SU-DHL-6 (cell line): Measurements from ENCODE around the gene CBFB.

Source experiments
- EZH2phosphoT487 ChIP-seq: fragments of 200-600 bp; sonication (generic), shearing (Covaris generic); conservative IDR thresholded peaks from 2 replicates; pipeline ENCODE4 v1.6.1; 2018; ENCODE audit warnings: mild to moderate bottlenecking, antibody characterized with exemption, low read length, moderate library complexity, mixed read lengths
- TF ChIP-seq, protein P1 (sequence below): fragments of 200-600 bp; sonication (generic); IDR thresholded peaks from one replicate; pipeline ENCODE4 v1.5.1; 2017; ENCODE audit warnings: antibody characterized with exemption, mild to moderate bottlenecking, low read length, moderate library complexity; ENCODE audit not compliant: insufficient read depth, poor library complexity, severe bottlenecking

DNA sequence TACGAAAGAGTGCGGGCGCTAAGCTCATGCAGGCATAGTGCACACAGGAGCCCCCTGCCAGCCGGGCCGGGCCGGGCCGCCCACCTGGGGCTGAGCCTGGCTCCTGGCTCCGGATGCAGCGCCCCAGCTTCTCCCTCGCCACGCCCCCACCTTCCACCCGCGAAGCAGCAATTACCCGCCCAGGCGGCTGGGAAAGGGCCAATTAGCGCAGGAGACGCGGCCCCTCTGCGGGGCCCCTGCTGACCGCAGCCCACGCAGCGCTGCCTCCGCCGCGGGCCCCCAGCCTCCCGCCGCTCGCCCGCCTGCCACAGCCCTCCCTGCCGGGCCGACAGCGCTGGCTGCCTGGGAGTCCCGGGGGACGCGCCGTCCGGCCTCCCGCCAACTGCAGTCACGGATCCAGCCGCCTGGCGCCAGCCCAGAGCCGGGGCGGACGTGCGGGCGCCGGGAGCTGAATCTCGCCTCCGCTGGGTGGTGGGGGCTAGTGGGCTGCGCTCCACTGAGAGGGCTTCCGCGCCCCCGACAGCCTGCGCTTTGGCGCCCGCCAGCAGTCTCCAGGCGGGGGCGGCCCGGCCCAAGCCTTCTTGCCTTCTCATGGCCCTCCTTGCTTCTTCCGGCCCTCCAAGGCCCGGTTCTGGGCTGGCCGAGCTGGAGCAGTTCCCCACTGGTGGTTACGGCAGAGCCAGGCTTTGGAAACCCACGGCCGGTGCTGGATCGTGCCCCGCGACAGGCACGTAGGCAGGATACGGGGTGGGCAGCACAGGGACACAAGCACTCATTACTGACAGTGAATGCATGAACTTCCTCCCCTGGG is 14.9 kb upstream of the CBFB start:
- TF ChIP-seq, protein P1, sequence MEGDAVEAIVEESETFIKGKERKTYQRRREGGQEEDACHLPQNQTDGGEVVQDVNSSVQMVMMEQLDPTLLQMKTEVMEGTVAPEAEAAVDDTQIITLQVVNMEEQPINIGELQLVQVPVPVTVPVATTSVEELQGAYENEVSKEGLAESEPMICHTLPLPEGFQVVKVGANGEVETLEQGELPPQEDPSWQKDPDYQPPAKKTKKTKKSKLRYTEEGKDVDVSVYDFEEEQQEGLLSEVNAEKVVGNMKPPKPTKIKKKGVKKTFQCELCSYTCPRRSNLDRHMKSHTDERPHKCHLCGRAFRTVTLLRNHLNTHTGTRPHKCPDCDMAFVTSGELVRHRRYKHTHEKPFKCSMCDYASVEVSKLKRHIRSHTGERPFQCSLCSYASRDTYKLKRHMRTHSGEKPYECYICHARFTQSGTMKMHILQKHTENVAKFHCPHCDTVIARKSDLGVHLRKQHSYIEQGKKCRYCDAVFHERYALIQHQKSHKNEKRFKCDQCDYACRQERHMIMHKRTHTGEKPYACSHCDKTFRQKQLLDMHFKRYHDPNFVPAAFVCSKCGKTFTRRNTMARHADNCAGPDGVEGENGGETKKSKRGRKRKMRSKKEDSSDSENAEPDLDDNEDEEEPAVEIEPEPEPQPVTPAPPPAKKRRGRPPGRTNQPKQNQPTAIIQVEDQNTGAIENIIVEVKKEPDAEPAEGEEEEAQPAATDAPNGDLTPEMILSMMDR: no peak
- TF ChIP-seq EZH2phosphoT487: no peak
